OCI-M1 (cell line): Measurements from ENCODE around the gene GPR89B.
"Not testable (repeated sequence)": the region's sequence is repeated elsewhere in the genome, so short reads cannot be mapped to it uniquely, and the experiment has no call there.

Experiments used
- DNase-seq: peaks from one replicate; lab custom pipeline; 2025; lab: John Stamatoyannopoulos, UW

The GPR89B gene

DNA sequence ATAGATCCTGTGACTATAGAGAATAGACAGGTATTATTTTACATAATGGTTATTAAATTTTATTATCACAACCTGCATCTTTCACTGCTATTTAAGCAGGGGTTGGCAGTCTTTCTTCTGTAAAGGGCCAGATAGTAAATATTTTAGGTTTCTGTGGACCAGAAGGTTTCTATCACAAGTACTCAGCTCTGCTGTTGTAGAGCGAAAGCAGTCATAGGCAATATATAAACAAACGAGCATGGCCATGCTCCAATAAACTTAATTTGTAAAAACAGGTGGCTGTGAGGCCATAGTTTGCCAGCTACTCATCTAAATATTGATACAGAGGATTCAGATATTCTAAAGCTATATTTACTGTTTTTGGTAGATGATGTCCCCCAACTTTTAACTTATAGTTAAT lies 12.2 kb downstream of the GPR89B start:
- not testable (repeated sequence) for DNase-seq

DNA sequence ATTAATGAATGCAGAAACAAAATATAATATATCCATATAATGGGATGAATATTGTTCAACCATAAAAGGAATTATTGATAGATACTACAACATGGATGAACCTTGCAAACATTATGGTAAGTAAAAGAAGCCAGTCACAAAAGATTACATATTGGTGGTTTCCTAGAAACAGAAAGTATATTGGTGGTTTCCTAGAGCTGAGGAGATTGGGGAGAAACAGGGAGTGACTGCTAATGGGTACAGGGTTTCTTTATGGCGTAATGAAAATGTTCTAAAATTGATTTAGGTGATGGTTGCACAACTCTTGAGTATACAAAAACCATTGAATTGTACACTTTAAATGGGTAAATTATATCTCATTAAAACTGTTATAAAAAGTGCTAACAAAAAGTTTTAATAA lies 14.3 kb downstream of the GPR89B start:
- DNase-seq = not testable (repeated sequence)

DNA sequence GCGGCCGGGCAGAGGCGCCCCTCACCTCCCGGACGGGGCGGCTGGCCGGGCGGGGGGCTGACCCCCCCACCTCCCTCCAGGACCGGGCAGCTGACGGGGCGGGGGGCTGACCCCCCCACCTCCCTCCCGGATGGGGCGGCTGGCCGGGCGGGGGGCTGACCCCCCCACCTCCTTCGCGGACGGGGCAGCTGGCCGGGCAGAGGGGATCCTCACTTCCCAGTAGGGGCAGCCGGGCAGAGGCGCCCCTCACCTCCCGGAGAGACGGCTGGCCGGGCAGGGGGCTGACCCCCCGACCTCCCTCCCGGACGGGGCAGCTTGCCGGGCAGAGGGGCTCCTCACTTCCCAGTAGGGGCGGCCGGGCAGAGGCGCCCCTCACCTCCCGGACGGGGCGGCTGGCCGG lies 21.3 kb downstream of the GPR89B start:
- not testable (repeated sequence) for DNase-seq

DNA sequence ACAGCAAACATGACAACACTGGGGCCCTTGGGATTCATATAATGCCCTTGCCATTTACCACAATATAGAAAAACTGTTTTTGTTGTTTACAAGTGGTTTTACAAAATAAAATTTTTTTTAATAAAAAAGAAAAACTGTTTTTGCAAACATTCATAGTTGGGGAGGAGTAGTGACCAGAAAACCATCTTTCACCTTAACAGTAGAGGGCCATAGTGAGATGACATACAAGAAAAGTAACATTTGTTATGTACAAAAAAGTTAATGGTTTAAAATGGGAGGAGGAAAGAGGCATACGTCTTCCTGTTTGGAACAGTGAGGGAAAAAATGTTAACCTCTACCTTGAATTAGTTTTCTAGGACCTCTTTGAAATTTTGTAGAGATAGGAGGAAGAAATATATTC lies 30.7 kb downstream of the GPR89B start:
- not testable (repeated sequence) for DNase-seq

DNA sequence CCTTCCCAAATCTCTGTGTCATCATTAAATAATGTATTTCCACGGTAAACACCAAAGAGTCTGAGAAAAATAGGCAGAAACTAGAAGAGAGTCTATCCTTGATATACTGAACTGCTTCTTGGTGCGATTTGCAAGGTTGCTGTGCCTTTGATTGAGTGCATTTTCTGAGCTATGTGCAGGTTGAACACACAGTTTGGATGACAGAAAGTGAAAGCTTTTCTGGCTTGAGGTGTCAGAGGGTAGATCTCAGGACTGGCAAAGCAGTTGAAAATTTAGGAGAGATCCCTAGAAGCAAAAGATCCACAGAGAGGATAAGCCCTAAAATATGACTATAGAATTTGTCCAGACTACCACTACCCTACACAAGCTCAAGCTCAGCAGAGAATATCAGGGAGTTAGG lies 31.5 kb downstream of the GPR89B start:
- not testable (repeated sequence) for DNase-seq

DNA sequence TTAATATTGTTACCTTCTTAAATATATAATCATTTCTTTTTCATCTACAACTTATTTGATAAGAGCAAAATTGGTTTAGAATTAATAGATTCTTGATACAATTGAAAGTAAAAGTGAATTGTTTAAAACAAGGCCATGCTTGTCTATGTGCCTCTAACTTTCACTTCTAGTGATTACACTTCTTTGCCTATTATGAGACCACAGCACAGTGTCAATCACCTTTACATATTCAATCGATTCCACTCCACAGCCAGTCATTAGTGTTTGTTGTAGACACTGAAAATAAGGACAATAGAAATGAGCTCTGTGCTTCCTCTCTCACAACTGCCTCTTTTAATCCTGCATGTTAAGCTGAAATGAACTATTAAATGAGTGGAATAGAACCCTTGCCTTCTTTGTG lies 36.4 kb downstream of the GPR89B start:
- not testable (repeated sequence) for DNase-seq

DNA sequence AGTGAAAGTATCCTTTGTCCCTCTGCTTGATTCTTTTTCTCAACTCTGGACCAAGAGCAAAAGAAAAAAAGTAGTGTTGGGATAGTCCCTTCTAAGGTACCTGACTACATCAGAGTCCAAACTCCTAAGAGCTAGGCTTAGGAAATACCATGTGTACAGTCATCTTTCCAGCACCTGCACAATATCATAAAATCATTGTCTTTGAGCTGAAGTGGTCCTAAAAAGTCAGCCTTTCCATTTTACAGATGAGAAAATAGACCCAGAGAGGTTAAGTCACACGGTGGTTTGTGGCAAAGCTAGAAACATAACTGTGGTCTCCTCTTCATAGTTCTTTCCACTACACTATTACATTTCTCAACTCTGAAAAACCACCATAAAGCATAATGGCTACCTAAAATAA lies 38.4 kb downstream of the GPR89B start:
- DNase-seq = not testable (repeated sequence)

DNA sequence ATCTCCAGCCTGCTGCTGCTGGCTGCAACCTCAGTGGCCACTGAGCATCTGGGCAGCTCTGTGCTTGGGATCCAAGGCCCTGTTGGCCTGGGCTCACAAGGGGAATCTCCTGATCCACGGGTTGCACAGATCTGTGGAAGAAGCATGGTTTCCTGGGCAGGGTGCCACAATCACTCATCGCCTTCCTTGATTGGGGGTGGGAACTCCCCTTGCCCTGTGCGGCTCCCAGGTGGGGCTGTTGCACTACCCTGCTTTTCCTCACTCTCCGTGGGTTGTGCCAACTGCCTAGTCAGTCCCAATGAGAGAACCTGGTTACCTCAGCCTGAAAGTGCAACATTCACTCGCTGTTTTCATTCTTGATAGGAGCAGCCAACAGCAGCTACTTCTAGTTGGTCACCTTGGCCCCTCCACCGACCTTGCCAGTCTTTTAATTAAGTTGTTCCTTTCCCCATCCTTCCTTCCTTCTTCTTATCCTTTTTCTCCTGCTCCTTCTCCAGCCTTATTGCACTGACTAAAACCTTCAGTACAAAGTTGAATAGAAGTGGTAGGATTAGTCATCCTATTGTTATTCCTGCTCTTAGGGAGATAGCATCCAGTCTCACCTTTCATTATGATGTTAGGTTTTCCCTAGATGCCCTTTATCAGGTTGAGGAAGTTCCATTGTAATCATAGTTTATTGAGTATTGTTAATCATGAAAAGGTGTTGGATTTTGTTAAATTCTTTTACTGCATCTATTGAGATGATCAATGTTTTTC lies 50.9 kb downstream of the GPR89B start:
- DNase-seq = not testable (repeated sequence)

DNA sequence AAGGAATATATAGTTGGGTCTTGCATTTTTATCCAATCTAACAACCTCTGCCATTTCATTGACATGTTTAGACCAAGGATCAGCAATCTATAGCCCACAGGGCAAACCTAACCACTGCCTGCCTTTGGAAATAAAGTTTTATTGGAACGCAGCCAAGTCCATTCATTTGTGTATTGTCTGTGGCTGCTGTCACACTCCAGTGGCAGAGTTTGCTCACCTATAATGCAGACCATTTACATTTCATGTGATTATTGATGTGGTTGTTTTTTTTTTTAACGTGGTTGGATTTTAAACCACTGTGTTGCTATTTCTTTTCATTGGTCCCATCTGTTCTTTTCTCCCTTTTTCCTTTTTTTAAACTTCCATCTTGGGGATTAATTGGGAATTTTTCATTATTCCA lies 57.2 kb downstream of the GPR89B start:
- not testable (repeated sequence) for DNase-seq

DNA sequence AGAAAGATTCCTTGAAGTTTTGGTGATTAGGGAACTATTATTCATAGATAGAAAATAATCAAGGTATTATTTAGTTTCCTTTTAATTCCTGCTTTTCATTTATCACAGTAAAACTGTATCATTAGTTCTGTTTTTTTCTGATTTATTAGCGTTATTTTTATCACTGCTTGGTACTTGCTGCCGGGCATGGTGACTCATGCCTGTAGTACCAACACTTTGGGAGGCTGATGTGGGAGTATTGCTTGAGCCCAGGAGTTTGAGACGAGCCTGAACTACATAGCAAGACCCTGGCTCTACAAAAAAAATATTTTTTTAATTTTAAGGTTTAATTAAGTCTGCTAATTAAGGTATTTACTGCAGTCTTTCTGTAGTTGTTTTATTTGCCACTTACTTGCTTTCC lies 59.7 kb downstream of the GPR89B start:
- DNase-seq = not testable (repeated sequence)

DNA sequence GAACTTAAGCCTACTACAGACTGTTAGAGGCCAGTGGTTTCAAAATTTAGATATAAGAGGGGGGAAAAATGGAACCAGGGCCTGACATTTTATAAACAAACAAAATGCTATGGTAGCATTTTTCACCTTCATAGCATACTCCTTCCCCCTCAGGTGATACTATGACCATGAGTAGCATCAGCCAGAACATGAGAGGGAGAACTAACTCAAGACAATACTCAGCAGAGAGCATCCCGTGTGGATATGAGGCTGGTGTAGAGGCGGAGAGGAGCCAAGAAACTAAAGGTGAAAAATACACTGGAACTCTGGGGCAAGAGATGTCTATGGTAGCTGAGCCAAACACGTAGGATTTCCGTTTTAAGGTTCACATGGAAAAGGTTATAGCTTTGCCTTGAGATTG lies 64.7 kb downstream of the GPR89B start:
- DNase-seq = not testable (repeated sequence)

DNA sequence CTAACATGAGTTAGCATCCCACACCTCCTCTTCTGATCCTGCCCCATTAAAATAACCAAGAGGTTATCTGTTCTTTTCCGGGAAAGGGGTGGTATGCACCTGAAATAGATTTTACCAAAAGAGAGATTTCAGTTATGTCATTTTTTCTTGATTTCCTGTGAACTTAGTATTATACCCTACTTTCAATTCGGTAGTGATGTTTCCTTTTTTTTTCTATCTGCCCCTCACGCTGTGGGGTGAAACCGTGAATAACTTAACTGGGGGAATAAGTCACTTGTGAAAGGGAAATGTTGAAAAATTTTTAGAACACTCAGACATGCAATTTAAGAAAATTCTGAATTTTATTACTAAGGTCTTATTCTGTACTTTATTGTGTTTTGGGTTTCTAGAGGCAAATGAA lies 65.2 kb downstream of the GPR89B start:
- DNase-seq = not testable (repeated sequence)

DNA sequence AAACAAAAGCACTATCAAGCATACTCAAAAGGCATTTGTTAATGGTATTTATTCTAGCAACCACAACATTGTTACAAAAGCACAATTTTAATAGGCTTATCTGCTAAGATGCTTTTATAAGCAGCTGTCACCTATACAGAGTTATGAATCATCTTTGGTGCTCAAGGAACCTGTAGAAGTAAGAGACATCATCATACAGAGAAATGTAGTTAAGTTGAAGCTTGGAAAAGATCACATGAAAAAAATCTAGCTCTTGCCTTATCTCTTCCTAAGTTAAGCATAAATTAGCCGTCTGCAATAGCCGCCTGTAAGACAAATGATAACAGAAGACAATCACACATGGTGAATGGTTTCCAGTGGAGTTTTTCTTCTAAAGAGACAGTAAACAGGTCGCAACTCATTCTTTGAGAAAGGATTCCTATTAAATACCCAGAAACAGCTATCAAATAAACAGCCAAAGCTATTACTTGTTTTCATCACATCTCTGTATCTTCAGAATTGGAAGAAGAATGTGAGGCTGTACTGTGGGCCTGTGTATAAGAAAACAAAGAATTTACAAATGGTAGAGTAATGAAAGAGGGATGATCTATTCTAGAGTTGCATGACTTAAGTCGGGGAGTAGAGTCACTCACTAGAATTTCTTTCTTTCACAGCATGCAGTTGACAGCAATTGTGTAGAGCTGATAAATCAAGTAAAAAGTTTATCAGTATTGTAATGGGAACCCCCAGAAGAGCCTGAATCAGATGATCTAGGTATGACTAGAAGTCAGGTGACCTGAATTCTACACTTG lies 65.8 kb downstream of the GPR89B start:
- not testable (repeated sequence) for DNase-seq

DNA sequence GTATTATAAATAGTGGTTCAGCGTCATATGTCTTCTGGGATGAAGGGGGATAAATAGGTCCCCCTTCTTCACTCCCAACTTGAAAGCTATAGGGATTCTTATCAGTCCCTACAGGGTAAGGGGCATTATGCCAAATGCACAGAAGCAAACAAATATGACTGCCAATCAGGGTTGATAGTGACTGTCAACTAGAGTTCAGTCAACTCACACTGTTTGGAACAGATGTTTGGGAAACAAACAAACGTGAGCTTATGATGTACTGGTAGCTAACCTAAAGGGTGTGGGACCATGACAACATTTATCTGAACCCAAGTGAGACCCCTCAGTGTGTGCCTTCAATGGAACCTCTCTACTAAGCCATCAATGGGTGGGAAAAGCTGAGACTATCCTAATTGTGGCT lies 67.9 kb downstream of the GPR89B start:
- not testable (repeated sequence) for DNase-seq

DNA sequence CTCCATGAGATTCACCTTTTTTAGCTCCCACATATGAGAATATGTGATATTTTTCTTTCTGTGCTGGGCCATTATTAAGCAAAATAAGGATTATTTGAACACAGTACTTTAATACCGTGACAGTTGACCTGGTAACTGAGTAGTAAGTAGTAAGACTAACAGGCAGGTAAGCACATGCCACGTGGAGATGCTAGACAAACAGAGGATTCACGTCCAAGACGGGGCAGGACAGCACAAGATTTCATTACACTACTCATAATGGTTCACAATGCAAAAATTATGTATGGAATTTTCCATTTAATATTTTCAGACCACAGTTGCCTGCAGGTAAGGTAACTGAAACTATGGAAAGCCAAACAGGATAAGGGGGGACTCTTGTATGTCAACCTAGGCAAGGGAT lies 79.5 kb downstream of the GPR89B start:
- DNase-seq = not testable (repeated sequence)

DNA sequence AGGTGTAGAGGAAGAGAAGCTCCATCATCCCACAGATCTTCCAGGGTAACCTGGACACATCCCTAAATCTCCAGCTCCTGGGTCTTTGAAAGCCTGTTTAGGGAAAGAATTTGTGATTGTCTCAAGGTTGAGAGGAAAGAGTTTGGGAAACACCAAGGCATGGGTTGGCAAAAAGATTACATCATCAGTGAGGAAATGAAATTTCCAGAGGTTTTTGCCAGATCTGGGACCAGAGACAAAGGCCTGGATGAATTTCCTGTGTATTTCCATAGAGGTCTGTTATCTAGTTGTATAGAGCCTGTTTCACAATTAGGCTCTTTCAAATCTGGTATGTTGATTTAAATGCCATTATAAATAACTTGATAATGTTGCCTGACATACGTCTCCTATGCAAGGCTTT lies 82.3 kb downstream of the GPR89B start:
- no peak for DNase-seq

DNA sequence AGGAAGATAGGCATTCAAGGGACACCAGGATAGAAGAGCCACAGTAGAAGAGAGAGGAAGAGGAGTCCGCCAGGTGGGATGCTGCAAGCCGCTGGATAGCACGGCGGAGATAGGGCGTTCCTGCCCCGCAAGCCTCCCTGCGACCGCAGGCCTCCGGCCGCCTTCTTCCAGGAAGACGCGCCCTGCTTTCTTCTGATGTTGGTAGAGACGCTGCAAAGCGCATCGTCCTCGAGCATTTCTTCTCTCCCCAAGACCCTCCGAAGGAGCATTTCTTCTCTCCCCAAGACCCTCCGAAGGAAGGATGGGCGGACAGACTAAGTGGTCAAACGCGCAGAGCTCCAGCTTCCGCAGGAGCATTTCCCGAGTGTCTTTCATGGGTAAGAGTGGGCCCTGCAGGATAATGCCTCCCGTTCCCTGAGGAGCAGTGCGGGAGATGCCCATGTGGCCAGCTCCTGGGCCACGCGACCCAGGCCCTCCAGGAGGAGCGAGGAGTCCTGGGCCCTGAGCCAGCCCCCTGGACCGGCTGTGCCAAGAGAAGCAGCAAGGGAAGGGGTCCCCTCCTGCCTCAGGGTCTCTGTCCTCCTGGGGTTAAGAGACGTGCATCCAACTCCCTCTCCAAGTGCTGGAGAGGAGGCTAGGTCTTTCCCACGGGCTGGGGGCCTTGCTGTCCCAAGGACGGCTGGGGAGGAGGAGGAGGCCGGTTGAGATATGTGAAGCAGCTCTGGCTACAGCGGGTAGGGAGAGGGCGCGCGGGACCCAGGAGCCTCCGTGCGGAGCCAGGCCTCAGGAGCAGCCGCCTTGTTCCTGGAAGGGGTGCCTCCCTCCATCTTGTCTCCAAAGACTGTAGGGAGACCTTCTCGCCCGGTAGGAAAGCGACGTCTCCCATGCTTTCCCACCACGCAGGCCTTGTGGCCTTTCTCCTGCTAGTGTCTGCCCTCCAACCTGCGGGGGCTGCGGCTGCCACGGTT lies 85.2 kb downstream of the GPR89B start:
- DNase-seq = not testable (repeated sequence)

DNA sequence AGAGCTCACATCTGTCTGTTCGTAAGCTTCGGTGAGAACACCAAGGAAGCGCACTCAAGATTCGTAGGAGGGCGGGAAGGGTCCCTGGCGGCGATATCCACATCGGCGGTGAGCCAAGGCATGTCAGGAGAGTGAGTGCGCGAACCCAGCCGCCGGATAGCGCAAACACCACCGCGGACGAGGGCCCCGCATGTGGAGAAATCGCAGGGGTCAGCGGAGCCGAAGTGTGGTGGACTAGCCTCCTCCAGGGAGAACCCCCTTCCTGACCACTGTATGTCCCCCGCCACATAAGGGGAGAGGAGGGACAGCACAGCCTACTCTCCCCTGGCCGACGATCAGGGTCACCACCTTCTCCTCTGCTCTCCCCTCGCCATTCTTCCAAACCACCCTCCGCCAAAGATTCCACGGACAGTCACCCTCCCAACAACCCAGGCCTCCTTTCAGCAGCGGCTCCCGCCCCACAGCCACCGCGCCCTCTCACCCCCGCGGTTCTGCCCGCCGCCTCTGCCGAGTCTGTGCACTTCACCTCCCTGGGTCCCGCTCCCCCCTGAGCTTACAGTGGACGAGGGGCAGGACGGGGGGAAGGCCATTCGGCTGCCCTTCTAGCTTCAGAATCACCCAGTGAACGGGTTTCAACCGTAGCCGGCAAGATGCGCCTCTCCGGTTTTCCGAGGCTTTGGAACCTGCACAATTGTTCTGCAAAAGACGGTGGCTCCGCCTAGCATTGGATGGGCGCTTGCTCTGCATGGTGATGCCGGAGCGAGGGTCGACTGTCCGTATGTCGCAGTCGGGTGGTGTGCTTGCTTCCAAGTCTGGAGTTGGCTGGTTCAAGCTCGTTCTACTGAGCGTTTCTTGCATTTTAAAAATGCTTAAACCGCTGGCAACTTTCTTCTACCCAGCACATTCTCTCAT lies 86.3 kb downstream of the GPR89B start:
- DNase-seq = not testable (repeated sequence)

DNA sequence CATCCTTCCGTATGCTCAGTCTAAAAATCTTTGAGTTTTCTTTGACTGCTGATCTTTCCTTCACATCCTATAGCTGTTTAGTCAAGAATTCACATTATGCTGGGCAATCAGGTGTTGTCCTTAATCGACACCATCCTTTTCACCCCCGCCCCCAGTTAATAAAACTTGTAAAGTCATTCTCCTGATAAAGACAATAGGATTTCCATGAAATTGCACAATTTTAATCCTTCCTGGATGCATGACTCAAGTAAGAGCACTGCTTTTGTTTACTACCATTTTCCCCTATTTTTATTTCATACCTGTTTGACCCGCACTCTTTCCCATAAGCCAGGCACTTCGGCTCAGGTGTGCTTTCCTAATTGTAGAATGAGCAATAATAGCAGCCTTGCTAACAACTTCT lies 96.7 kb downstream of the GPR89B start:
- peak; percentile 37 for DNase-seq

DNA sequence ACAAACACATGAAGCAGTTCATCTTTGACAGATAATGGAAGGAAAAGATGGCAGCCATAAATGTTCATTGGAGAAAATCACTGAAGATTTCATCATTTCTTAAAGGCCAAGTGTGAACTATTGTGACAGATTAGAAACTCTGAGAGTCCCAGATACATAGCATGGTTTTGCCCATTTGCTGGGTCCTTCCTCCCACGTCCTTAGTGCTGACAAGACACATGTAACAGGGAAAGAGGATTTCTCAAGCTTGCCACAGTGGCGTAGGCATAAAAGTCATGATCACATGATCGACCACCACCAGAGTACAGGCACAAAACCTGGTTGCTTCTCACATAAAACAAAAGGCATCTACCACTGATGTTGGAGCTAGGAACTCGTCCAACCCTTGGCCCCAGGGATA lies 98.8 kb downstream of the GPR89B start:
- not testable (repeated sequence) for DNase-seq

DNA sequence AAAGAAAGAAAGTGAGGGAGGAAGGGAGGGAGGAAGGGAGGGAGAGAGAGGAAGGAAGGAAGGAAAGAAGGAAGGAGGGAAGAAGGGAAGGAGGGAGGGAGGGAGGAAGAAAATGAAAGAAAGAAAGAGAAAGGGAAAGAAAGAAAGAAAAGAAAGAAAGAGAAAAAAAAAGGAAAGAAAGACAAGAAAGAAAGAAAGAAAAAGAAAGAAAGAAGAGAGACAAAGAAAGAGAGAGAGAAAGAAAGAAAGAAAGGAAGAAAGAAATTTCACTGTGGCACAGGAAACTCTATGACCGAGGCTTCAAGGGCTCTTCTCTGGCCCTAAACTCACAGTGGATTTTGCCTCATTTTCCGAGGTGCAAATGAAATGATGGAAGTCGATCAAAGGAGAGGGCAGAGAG lies 104.0 kb downstream of the GPR89B start:
- not testable (repeated sequence) for DNase-seq
